Measurements from ENCODE around the gene KCNH8.

The KCNH8 gene

GRCh38 chr3:19250959-19251610 is 102.8 kb downstream of the KCNH8 start:
- peak; percentile 45 for DNase-seq (ENCODE audit: low spot score)

DNA sequence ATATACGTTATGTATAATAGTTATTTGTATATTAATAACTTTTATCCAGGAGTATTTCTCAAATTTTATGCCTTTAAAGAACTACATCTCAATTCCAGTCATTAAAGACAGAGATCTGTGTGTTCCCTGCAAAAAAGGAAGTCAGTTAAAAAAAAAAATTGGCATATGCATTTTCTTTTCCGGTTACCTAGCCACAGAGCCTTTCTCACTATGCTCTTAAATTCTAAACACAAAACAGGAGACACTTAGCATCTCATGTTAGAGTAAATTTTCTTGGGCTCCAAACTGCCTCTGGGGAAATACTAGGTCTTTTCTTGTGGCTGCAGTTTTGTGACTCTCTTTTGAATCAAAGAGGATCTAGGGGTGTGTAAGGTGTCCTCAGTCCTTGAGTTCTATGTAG is 105.9 kb downstream of the KCNH8 start:
- DNase-seq (ENCODE audit: low spot score), result no peak

- DNase-seq (ENCODE audit: low spot score), result no peak
Measured at GRCh38 chr3:19254784-19255338, 106.6 kb downstream of the KCNH8 start.

DNA sequence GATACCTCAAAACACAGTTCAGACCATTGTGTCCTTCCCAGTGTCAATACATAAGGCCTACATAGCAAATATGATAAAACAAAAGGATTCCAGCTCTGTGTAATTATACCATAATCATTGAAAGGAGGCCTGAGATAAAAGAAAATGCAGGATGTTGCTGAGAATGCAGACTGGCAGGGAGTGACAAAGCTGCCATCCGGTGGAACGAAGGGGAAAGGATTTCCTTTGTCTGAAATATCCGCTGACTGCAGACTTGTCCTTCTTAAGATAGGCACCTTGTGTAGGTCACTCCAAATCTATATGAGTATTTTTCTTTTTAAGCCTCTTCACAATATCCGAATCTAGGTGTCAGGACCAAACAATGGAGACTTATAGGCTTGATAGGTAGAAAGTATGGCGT is 108.0 kb downstream of the KCNH8 start:
- no peak for DNase-seq (ENCODE audit: low spot score)

DNA sequence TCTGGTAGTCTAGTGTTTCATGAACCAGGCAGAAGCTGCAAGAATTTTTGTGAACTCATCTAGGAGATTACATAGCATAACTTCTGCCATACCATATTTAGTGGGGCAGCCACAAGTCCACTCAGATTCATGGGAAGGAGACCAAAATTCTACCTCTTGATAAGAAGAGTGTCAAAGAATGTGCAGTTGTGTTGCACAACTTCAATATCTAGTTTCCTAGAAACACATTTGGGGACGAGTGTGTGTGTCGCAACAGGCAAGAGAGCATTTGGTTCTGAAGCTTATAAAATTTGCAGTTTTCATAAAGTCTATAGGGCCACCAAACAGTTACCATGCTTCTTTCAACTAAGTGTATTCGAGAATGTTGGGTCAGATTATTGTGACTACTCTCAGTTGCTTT is 115.3 kb downstream of the KCNH8 start:
- DNase-seq (ENCODE audit: low spot score), result no peak

DNA sequence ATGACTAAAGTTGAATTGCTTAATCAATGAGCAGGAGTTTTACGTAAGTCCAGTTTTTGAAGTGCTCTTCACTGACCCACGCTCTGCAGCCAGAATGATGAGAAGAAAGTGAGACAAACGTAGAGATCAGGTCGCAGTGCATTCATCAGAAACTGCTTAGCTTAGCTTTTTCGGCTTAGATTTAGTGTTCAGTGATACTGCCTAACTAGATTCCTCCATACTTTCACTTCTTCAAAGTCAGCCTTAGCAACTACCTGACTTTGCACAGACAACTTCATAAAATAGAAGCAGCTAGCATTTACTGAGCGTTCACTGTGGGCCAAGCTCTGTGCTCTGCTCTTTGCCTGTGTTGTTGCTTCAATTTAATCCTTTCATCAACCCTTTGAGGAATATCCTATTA is 116.1 kb downstream of the KCNH8 start:
- DNase-seq (ENCODE audit: low spot score), result no peak

DNA sequence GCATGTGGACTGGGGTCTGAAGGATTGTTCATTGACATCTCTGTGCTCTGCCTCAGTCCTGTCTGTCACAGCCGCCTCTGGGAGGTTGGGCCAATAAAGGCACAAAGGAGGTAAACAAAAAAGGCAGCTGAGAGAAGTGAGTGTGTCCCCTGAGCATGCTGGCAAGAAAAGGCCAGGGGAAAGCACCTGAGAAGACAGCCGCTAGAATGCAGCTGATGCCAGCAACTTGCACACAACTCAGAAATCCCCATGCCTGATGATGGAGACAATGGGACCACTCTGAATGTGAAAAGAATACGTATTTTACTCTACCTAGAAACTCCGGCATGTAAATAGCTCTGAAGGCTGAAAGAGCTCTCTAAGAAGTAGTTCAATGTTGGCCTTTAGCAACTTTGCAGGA is 118.7 kb downstream of the KCNH8 start:
- DNase-seq (ENCODE audit: low spot score), result no peak

DNA sequence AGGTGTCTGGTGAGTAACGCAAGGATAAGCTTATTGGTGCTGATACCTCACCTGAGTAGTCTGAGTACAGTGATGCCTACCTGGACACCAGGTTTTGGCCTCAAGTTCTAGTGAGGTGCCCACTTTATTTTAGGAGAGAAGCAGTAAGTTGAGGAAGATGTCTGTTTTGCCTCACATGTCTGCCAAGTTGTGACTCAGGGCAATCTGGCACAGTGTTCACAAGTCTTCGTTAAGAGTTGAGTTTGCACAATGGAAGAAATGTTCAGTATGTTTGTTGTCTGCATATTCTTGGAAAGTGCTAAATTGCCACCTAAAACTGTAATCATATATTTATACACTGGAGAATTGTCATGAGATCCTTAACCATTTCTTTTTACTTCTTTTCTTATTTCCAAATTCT is 122.2 kb downstream of the KCNH8 start:
- peak; percentile 34 for DNase-seq (ENCODE audit: low spot score)

DNA sequence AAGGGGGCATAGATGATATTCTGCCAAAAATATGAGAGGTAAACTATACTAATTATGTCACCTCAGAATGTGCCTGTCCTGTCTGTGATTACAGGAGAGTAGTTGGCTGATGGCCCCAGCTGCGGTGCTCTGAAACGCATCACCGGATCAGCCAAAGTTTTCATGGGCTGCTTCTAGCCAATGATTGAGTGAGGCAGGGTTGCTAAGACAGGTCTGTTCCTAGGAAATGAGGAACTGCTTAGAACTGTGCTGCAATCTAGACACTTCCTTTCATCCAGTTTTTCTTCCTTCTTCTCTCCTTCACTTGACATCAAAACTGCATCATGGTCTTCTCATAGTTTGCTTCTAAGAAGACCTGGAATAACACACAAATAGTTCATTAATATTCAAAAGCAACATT is 124.0 kb downstream of the KCNH8 start:
- no peak for DNase-seq (ENCODE audit: low spot score)

DNA sequence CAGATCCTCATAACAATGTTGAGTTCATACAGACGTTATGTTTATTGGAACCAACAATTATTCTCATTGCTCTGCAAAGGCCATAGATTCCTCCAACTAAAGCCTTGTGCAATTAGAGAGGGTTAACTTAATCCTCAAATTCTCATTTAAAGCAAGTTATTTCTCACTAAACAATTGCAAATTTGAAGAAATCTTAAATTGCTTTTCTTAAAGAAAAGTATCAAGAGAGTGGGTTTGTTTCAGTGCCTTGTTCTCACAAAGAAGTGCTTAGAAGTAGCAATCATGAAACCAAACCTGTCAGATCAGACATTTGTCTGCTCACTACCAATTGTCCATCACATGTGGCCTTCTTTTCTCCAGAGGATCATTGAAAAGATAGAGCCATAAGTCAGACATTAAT is 124.8 kb downstream of the KCNH8 start:
- no peak for DNase-seq (ENCODE audit: low spot score)

DNA sequence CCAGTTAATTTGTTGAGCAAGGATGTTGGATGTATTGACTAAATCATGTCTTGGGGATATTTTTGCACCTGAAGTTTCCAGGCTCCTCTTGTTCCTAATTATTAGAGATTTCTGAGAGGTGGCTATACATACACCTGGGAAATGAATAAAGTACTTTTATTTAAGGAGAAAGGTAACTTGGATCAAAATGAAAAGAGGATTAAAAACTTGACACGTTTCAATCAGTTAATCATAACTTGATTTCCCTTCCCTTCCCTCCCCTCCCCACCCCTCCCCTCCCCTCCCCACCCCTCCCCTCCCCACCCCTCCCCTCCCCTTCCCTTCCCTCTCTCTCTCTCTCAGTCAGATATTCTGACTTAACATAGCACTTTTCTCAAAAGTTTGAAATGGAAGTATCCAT is 126.3 kb downstream of the KCNH8 start:
- DNase-seq (ENCODE audit: low spot score), result no peak

GRCh38 chr3:19284974-19285373 is 136.7 kb downstream of the KCNH8 start:
- DNase-seq (ENCODE audit: low spot score), result no peak

GRCh38 chr3:19293295-19293694 is 145.0 kb downstream of the KCNH8 start:
- DNase-seq (ENCODE audit: low spot score), result no peak

- no peak for DNase-seq (ENCODE audit: low spot score)
Measured at GRCh38 chr3:19295208-19295607, 146.9 kb downstream of the KCNH8 start.

DNA sequence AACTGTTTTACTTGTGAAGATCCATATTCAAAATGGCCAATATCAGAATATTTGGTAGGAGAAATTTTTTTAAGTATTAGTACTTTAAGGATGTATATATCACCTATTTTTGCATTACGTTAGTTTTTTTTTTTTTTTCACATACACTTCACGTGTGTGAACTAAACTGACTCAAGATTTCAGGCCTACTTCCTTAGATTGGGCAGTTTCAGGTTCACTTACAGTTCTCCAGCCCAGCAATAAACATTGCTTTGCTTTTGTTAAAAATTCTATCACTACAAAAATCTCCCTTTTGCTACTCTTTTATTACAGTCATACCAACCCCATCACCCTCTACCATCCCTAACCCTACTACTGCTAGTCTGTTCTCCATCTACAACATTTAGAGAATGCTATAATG is 183.6 kb downstream of the KCNH8 start:
- no peak for DNase-seq (ENCODE audit: low spot score)

DNA sequence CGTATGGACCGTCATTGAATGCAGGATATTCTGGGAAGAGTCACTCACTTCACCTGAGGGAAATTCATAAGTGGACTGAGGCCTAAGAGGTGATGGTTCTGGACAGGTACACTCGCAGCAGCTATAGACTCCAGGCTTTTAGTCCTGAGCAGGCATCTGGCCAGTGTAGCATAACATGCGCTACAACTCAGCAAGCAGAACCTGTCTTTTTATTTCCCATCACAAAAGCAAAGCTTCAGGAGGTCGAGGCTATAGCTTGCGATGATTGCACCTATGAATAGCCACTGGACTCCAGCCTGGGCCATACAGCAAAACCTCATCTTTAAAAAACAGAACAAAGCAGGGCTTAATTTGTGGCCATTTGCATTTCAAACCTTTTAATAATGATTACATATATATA is 185.8 kb downstream of the KCNH8 start:
- no peak for DNase-seq (ENCODE audit: low spot score)

- no peak for DNase-seq (ENCODE audit: low spot score)
Measured at GRCh38 chr3:19338769-19339168, 190.5 kb downstream of the KCNH8 start.

DNA sequence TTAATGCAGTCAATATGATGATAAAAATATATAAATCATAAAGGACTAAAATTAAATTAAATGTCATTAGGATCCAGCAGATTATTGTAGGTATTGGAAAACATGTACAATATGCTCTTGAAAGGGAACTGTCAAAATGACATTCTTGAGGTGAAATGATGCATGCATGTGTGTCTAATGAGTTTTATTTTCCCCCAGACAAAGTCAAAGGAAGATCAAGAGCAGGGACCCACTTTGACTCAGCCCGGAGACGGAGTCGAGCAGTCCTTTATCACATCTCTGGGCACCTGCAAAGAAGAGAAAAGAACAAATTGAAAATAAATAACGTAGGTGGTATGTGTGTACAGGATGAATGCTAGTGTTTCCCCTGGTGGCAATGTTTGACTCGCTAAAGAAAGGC is 194.1 kb downstream of the KCNH8 start:
- DNase-seq (ENCODE audit: low spot score), result no peak

GRCh38 chr3:19346759-19347158 is 198.4 kb downstream of the KCNH8 start:
- DNase-seq (ENCODE audit: low spot score), result peak; percentile 28

GRCh38 chr3:19347671-19348070 is 199.4 kb downstream of the KCNH8 start:
- DNase-seq (ENCODE audit: low spot score), result no peak

DNA sequence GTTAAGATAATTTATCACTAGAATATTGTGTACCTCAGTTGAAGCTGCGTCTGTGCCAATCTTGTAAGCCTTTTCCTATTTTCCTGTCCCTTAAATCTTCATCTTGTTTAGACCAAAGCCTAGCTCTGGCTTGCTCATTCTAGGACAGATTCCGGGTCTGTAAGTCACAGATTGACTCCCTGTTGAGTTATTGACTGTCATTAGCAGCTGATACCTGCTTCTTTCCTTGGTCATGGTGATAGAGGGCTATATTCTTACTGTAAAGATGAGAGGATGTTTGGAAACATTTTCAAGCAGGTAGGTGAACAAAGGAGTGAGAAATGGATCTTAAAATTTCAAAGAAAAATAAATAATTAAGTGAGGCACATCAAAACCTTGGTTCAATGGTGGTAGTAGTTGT is 200.2 kb downstream of the KCNH8 start:
- DNase-seq (ENCODE audit: low spot score), result no peak

- peak; percentile 24 for DNase-seq (ENCODE audit: low spot score)
Measured at GRCh38 chr3:19348941-19349564, 200.7 kb downstream of the KCNH8 start.

DNA sequence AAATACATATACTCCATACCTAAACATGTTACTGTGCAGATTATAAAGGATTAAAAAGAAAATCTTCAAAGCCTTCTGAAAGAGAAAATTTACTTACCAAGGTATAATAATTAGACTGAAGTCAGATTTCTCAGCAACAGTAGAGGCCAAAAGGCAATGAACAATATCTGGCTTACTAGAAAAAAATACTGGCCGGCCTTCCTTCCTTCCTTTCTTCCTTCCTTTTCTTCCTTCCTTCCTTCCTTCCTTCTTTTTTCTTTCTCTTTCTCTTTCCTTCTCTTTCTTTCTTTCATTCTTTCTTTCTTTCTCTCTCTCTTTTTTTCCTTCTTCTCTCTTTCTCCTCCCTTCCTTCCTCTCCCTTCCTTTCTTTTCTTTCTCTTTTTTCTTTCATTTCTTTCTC is 209.6 kb downstream of the KCNH8 start:
- DNase-seq (ENCODE audit: low spot score), result no peak

- DNase-seq (ENCODE audit: low spot score), result no peak
Measured at GRCh38 chr3:19363071-19363470, 214.8 kb downstream of the KCNH8 start.

All from Ammon's horn (tissue), 1 donor.